Vagina (tissue), 2 donors: Measurements from ENCODE around the gene TRIM65. TPM values are rescaled to one million over a fixed set of nuclear protein-coding genes. Genes with fewer than 3 reads are reported as not detected.

Experiments
- DNase-seq, 2 donors: peaks; one replicate each; pipeline ENCODE4 v3.0.0-alpha.2; 2017; ENCODE audit errors: extremely low spot score in 2 of 2
- H3K27ac ChIP-seq: fragments of 200-600 bp; sonication (generic); one replicate; pipeline ENCODE4 v1.5.1; 2019
- H3K27me3 ChIP-seq: fragments of 200-600 bp; sonication (generic); one replicate; pipeline ENCODE4 v1.5.1; 2019
- H3K36me3 ChIP-seq, 2 donors: fragments of 200-600 bp; sonication (generic); one replicate each; pipeline ENCODE4 v1.5.1; 2017 to 2019
- H3K4me1 ChIP-seq: fragments of 200-600 bp; sonication (generic); one replicate; pipeline ENCODE4 v1.5.1; 2019
- H3K4me3 ChIP-seq, 2 donors: fragments of 200-600 bp; sonication (generic); 1 replicate in 1 of 2; 2 replicates in 1 of 2; pipeline ENCODE4 v1.5.1; 2016 to 2019
- H3K9me3 ChIP-seq: fragments of 200-600 bp; sonication (generic); one replicate; pipeline ENCODE4 v1.5.1; 2019
- POLR2A ChIP-seq, 2 donors: fragments of 450-650 bp; IDR thresholded peaks; one replicate each; pipeline ENCODE4 v1.6.1; 2017; ENCODE audit warnings: antibody characterized with exemption in 2 of 2, mild to moderate bottlenecking in 2 of 2, moderate library complexity in 2 of 2
- POLR2AphosphoS5 ChIP-seq, 2 donors: sonication (generic); formaldehyde crosslinking; IDR thresholded peaks; one replicate each; pipeline ENCODE4 v1.9.0; 2017; ENCODE audit warnings: antibody characterized with exemption in 2 of 2, mild to moderate bottlenecking in 2 of 2, low read depth in 1 of 2; ENCODE audit not compliant: insufficient read depth in 1 of 2
- intact Hi-C: fragments of 100-400 bp; cut with DNase I; formaldehyde crosslinking; loops from one replicate; pipeline ENCODE4 v1.15.1; 2023
- total RNA-seq: library from RNA; depleted of rRNA; stranded (reverse); fragments of >200 nt; gene quantifications from one replicate; pipeline ENCODE4 v1.2.3, GENCODE V29; 2016
- TF ChIP-seq, protein P1 (sequence below), 3 experiments: fragments of 450-650 bp in 2 of 3; fragments of 200-600 bp in 1 of 3; sonication (generic) in 1 of 3; IDR thresholded peaks; one replicate each; pipeline ENCODE4 v1.5.1; 2017 to 2019; ENCODE audit warnings: antibody characterized with exemption in 3 of 3, mild to moderate bottlenecking in 2 of 3, moderate library complexity in 2 of 3

The TRIM65 gene
- total RNA-seq, 1 donor from 2014 or later: 59.9 TPM

- no peak overlapping the region for H3K27ac ChIP-seq
- intact Hi-C loops: no loop called here
These were observed 16.5 kb downstream of the TRIM65 start for GRCh38 chr17:75880266-75880665.

GRCh38 chr17:75878174-75878998 lies 18.4 kb downstream of the TRIM65 start, which contains the start of gene TRIM47:
Gene TRIM47, minus strand, starts transcription at chr17:75878581. Its CDS starts 33 bp downstream, at chr17:75878548.
- intact Hi-C loops: loop anchor here (10.0 kb wide), 1 partner anchor 114 kb away; the partner anchor contains the start of gene GALK1
- Histone ChIP-seq H3K27me3 (no peaks in the 10 kb centered on the region), H3K4me1 (peaks cover 43% of the 10 kb centered on the region), H3K27ac (peak within 1 kb of the TSS; percentile 99), H3K36me3 (peaks cover 0 to 22% of the 10 kb centered on the region in 2 donors), H3K4me3 (peak within 1 kb of the TSS; percentile 66 to 83), H3K9me3 (no peaks in the 10 kb centered on the region)
- TF ChIP-seq, protein P1, sequence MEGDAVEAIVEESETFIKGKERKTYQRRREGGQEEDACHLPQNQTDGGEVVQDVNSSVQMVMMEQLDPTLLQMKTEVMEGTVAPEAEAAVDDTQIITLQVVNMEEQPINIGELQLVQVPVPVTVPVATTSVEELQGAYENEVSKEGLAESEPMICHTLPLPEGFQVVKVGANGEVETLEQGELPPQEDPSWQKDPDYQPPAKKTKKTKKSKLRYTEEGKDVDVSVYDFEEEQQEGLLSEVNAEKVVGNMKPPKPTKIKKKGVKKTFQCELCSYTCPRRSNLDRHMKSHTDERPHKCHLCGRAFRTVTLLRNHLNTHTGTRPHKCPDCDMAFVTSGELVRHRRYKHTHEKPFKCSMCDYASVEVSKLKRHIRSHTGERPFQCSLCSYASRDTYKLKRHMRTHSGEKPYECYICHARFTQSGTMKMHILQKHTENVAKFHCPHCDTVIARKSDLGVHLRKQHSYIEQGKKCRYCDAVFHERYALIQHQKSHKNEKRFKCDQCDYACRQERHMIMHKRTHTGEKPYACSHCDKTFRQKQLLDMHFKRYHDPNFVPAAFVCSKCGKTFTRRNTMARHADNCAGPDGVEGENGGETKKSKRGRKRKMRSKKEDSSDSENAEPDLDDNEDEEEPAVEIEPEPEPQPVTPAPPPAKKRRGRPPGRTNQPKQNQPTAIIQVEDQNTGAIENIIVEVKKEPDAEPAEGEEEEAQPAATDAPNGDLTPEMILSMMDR (IDR thresholded peaks at IDR 0.05): no peak
- TF ChIP-seq POLR2A (IDR thresholded peaks at IDR 0.05) (peak; percentile 61 to 92), POLR2AphosphoS5 (IDR thresholded peaks at IDR 0.05; ENCODE audit: insufficient read depth in 1 of 2, low read depth in 1 of 2) (peak; percentile 11 to 90)
- no peak for DNase-seq

More at GRCh38 chr17:75880266-75880665, 16.5 kb downstream of the TRIM65 start:
- DNase-seq: no peak
- Histone ChIP-seq H3K4me1 (peaks cover 24% of the 10 kb centered on the region), H3K36me3 (peaks cover 0 to 5% of the 10 kb centered on the region in 2 donors), H3K27me3 (no peaks in the 10 kb centered on the region), H3K9me3 (no peaks in the 10 kb centered on the region), H3K4me3 (no peak overlapping the region)
- no peak for TF ChIP-seq POLR2AphosphoS5 (IDR thresholded peaks at IDR 0.05; ENCODE audit: insufficient read depth in 1 of 2, low read depth in 1 of 2)
- TF ChIP-seq POLR2A (IDR thresholded peaks at IDR 0.05): no peak
- TF ChIP-seq, protein P1 (IDR thresholded peaks at IDR 0.05): no peak

GRCh38 chr17:75877752-75878173 lies 19.0 kb downstream of the TRIM65 start:
- H3K27me3 ChIP-seq: no peaks in the 10 kb centered on the region
- H3K4me1 ChIP-seq: peaks cover 49% of the 10 kb centered on the region
- no peaks in the 10 kb centered on the region for H3K9me3 ChIP-seq
- peaks cover 0 to 22% of the 10 kb centered on the region in 2 donors for H3K36me3 ChIP-seq
- peak overlapping the region; percentile 66 to 83 for H3K4me3 ChIP-seq
- no peak for TF ChIP-seq POLR2AphosphoS5 (IDR thresholded peaks at IDR 0.05; ENCODE audit: insufficient read depth in 1 of 2, low read depth in 1 of 2)
- TF ChIP-seq, protein P1 (IDR thresholded peaks at IDR 0.05): no peak
- no peak for TF ChIP-seq POLR2A (IDR thresholded peaks at IDR 0.05)
- H3K27ac ChIP-seq: peak overlapping the region; percentile 99
- DNase-seq: no peak
- intact Hi-C loops: loop anchor here (1.0 to 10.0 kb wide), 3 partner anchors 8 to 113 kb away; partner anchors contain the start of genes GALK1 and WBP2

GRCh38 chr17:75876938-75877751 lies 19.6 kb downstream of the TRIM65 start:
- Histone ChIP-seq H3K36me3 (peaks cover 0 to 22% of the 10 kb centered on the region in 2 donors), H3K4me1 (peaks cover 55% of the 10 kb centered on the region), H3K27ac (peak overlapping the region; percentile 99), H3K27me3 (no peaks in the 10 kb centered on the region), H3K9me3 (no peaks in the 10 kb centered on the region), H3K4me3 (peak overlapping the region; percentile 66 to 83)
- peak in 1 of 2 donors; percentile 46 for TF ChIP-seq POLR2A (IDR thresholded peaks at IDR 0.05)
- TF ChIP-seq, protein P1 (IDR thresholded peaks at IDR 0.05): peak in 2 of 3 experiments; percentile 20 to 37
- peak; percentile 89 to 95 for TF ChIP-seq POLR2AphosphoS5 (IDR thresholded peaks at IDR 0.05; ENCODE audit: insufficient read depth in 1 of 2, low read depth in 1 of 2)
- intact Hi-C loops: loop anchor here (1.0 to 10.0 kb wide), 3 partner anchors 8 to 112 kb away; partner anchors contain the start of genes GALK1 and WBP2
- DNase-seq: no peak
